ENCODE data around the gene BMP4. TPM values are rescaled to one million over a fixed set of nuclear protein-coding genes. Genes with fewer than 3 reads are reported as not detected.
A peak's percentile ranks its signal among the peaks of the same experiment; 100 is the strongest.

Gene BMP4
- total and polyA plus RNA-seq, 2 of the 13 experiments (the other 11 are each of a cell fraction or from before 2014, with no cell fraction given) = 56.4 to 169 TPM

DNA sequence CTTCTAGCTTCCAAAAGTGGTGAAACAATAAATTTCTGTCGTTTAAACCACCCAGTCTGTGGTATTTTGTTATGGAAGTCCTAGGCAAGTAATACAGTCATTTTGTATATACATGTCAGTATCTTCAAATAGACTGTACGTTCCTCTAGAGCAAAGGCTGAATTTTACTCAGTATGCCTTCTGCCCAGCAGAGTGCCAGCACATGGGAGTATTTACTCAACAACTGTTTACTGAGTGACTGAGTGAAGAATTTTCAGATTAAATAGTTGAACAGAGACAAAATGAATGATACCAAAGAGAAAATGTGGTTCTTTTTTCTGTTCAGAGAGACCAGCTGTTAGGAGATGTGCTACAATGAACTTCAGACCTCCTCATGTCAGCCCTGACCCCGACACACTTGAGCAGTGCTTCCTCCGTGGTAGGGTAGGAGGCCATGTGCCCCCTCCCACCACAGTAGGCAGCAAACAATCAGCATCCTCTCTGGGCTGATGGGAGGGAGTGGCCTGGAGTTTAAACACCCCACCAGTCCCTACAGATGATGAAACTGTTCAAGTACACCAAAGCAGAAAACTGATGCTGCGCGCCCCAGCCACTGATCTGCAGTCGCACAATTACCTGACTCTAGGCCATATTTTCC lies 21.7 kb downstream of the BMP4 start (continued):
- TF ChIP-seq, protein P1, sequence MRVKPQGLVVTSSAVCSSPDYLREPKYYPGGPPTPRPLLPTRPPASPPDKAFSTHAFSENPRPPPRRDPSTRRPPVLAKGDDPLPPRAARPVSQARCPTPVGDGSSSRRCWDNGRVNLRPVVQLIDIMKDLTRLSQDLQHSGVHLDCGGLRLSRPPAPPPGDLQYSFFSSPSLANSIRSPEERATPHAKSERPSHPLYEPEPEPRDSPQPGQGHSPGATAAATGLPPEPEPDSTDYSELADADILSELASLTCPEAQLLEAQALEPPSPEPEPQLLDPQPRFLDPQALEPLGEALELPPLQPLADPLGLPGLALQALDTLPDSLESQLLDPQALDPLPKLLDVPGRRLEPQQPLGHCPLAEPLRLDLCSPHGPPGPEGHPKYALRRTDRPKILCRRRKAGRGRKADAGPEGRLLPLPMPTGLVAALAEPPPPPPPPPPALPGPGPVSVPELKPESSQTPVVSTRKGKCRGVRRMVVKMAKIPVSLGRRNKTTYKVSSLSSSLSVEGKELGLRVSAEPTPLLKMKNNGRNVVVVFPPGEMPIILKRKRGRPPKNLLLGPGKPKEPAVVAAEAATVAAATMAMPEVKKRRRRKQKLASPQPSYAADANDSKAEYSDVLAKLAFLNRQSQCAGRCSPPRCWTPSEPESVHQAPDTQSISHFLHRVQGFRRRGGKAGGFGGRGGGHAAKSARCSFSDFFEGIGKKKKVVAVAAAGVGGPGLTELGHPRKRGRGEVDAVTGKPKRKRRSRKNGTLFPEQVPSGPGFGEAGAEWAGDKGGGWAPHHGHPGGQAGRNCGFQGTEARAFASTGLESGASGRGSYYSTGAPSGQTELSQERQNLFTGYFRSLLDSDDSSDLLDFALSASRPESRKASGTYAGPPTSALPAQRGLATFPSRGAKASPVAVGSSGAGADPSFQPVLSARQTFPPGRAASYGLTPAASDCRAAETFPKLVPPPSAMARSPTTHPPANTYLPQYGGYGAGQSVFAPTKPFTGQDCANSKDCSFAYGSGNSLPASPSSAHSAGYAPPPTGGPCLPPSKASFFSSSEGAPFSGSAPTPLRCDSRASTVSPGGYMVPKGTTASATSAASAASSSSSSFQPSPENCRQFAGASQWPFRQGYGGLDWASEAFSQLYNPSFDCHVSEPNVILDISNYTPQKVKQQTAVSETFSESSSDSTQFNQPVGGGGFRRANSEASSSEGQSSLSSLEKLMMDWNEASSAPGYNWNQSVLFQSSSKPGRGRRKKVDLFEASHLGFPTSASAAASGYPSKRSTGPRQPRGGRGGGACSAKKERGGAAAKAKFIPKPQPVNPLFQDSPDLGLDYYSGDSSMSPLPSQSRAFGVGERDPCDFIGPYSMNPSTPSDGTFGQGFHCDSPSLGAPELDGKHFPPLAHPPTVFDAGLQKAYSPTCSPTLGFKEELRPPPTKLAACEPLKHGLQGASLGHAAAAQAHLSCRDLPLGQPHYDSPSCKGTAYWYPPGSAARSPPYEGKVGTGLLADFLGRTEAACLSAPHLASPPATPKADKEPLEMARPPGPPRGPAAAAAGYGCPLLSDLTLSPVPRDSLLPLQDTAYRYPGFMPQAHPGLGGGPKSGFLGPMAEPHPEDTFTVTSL (CRISPR knock-in tag; IDR thresholded peaks at IDR 0.05; ENCODE audit: borderline replicate concordance) = peak; percentile 35; the same call in 1 of the 2 replicates
- TF ChIP-seq, protein P2, sequence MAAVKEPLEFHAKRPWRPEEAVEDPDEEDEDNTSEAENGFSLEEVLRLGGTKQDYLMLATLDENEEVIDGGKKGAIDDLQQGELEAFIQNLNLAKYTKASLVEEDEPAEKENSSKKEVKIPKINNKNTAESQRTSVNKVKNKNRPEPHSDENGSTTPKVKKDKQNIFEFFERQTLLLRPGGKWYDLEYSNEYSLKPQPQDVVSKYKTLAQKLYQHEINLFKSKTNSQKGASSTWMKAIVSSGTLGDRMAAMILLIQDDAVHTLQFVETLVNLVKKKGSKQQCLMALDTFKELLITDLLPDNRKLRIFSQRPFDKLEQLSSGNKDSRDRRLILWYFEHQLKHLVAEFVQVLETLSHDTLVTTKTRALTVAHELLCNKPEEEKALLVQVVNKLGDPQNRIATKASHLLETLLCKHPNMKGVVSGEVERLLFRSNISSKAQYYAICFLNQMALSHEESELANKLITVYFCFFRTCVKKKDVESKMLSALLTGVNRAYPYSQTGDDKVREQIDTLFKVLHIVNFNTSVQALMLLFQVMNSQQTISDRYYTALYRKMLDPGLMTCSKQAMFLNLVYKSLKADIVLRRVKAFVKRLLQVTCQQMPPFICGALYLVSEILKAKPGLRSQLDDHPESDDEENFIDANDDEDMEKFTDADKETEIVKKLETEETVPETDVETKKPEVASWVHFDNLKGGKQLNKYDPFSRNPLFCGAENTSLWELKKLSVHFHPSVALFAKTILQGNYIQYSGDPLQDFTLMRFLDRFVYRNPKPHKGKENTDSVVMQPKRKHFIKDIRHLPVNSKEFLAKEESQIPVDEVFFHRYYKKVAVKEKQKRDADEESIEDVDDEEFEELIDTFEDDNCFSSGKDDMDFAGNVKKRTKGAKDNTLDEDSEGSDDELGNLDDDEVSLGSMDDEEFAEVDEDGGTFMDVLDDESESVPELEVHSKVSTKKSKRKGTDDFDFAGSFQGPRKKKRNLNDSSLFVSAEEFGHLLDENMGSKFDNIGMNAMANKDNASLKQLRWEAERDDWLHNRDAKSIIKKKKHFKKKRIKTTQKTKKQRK (IDR thresholded peaks at IDR 0.05; ENCODE audit: low read length) = no peak
- TF ChIP-seq ZNF430 (CRISPR knock-in tag; IDR thresholded peaks at IDR 0.05) (no peak), IRF1 (CRISPR knock-in tag; IDR thresholded peaks at IDR 0.05; ENCODE audit: low read depth) (no peak), SMARCE1 (IDR thresholded peaks at IDR 0.05; ENCODE audit: borderline replicate concordance) (no peak), SCMH1 (CRISPR knock-in tag; IDR thresholded peaks at IDR 0.05; ENCODE audit: borderline replicate concordance) (no peak), SRSF9 (IDR thresholded peaks at IDR 0.05; ENCODE audit: borderline replicate concordance, insufficient read depth, low read depth, low read length, poor library complexity, severe bottlenecking) (no peak), ZNF260 (CRISPR knock-in tag; IDR thresholded peaks at IDR 0.05; ENCODE audit: borderline replicate concordance, low read depth) (no peak), TFDP1 (CRISPR knock-in tag; IDR thresholded peaks at IDR 0.05; ENCODE audit: borderline replicate concordance) (no peak), SNAPC5 (CRISPR knock-in tag; IDR thresholded peaks at IDR 0.05; ENCODE audit: borderline replicate concordance) (no peak), EZH2 (conservative IDR thresholded peaks at IDR 0.05; ENCODE audit: low read depth, low read length) (no peak), NR2F6 (IDR thresholded peaks at IDR 0.05) (no peak), NR2F6 (CRISPR knock-in tag; IDR thresholded peaks at IDR 0.05) (peak; percentile 27; the same call in 1 of the 2 replicates), SAP130 (CRISPR knock-in tag; IDR thresholded peaks at IDR 0.05; ENCODE audit: low read depth) (peak; percentile 30; the same call in 1 of the 2 replicates)
- TF ChIP-seq, protein P3, sequence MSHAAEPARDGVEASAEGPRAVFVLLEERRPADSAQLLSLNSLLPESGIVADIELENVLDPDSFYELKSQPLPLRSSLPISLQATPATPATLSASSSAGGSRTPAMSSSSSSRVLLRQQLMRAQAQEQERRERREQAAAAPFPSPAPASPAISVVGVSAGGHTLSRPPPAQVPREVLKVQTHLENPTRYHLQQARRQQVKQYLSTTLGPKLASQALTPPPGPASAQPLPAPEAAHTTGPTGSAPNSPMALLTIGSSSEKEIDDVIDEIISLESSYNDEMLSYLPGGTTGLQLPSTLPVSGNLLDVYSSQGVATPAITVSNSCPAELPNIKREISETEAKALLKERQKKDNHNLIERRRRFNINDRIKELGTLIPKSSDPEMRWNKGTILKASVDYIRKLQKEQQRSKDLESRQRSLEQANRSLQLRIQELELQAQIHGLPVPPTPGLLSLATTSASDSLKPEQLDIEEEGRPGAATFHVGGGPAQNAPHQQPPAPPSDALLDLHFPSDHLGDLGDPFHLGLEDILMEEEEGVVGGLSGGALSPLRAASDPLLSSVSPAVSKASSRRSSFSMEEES (CRISPR knock-in tag; IDR thresholded peaks at IDR 0.05) = no peak

Data from HepG2 (cell line).